Neural cell (in vitro differentiated cells): ENCODE measurements around the gene UBXN10.

Source experiments
- CTCF ChIP-seq: fragments of 450-650 bp; IDR thresholded peaks from 2 replicates; pipeline ENCODE4 v1.5.1; 2014; ENCODE audit warnings: antibody characterized with exemption, mild to moderate bottlenecking, moderate library complexity; ENCODE audit not compliant: poor library complexity, severe bottlenecking
- REST ChIP-seq: IDR thresholded peaks from 2 replicates; pipeline ENCODE4 v1.6.1; 2012; ENCODE audit warnings: borderline replicate concordance
- SMC3 ChIP-seq: fragments of 450-650 bp; conservative IDR thresholded peaks from 2 replicates; pipeline ENCODE4 v1.6.1; 2014; ENCODE audit warnings: antibody characterized with exemption, mild to moderate bottlenecking, moderate library complexity; ENCODE audit not compliant: poor library complexity

GRCh38 chr1:20150969-20151368, 34.9 kb upstream of the UBXN10 start:
- TF ChIP-seq SMC3, result no peak
- TF ChIP-seq CTCF, result no peak
- TF ChIP-seq REST, result no peak
